GM19438 (cell line): Measurements from ENCODE around the gene PPARG.
"Not testable (repeated sequence)": the region's sequence is repeated elsewhere in the genome, so short reads cannot be mapped to it uniquely, and the experiment has no call there.

Experiments used
- ATAC-seq: cut with Tn5 transposase; IDR thresholded peaks from one replicate; pipeline ENCODE4 v1.9.1; 2021; ENCODE audit warnings: low read depth; ENCODE audit not compliant: unreplicated experiment

The PPARG gene

DNA sequence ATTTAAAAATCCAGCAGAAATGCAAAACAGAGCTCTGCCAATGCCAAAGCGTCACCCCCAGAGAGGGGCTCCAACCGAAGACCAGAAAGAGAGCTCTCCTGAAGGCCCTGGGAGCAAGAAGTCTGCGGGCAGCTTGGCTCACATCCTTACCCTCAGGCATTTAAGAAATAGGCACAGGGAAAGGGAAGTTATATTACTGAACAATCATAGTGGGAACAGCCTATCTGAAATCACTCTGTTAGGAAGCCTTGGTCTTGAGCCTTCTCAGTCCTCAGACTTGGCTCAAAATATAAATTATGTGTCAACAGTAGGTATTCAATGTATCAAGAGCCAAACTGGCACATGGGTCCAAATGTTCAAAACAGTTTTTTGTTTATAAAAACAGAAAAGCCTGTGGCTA, 10.3 kb upstream of the PPARG start:
- no peak for ATAC-seq

DNA sequence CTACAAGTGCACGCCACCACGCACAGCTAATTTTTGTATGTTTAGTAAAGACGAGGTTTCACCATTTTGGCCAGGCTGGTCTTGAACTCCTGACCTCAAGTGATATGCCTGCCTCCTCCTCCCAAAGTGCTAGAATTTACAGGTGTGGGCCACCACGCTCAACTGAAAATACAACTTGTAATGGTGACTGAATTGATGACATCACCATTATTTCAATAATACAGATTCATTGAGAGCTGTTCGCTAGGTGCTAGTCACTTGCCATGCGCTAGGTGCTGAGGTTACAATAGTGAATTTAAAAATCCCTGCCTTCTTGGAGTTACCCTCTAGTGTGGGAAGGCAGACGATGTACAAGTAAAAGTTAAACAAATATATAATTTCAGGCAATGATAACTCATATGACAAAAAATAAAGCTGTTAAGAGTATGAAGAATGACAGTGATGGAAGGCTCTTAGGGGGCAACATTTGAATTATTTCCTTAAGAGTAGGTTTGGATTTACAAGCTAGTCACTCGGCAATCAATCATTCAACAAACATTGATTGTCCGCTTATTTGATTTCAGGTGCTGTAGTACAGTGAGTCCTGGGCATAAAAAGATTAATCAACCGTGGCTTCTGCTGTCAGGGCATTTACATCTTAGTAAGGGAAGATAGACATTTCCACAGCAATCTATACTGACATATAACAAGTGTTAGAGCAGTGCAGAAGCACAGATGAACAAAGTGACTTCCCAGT, 9.1 kb upstream of the PPARG start:
- ATAC-seq, result no peak

DNA sequence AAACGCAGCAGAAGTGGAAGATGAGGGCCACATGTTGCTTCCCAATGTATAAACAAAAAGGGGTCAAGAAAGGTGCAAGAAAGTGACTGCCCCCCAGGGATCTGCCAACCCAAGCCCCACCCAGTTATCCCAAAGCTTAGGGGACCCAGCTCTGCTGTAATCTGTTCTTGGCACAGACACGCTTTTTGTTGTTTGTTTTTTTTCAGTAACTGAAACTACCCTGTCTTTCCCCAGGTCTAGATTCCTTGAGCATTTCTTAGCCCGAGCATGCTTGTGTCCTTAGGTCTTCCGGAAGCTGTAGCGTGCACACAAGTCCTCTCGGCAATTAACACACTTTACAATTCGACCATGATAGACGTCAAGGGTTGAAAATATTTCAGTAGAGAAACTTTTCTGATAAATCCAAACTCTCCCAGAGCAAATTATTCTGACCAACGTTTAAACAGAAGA, 8.5 kb upstream of the PPARG start:
- ATAC-seq, result no peak

GRCh38 chr3:12284591-12284990, 4.3 kb upstream of the PPARG start:
- ATAC-seq, result no peak

DNA sequence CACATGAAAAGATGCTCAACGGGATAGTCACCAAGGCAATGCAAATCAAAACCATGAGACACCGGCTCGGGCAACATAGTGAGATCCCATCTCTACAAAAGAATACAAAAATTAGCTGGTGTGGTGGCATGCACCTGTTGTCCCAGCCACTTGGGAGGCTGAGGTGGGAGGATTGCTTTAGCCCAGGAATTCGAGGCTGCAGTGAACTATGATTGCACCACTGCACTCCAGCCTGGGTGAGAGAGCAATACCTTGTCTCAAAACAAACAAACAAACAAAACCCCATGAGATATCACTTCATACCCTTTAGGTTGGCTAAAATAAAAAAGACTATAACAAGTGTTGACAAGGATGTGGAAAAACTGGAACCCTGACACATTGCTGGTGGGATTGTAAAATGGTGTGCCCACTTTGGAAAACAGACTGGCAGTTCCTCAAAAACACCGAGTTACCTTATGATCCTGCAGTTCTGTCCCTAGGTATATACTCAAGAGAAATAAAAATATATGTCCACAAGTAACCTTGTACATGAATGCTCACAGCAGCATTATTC, 3.8 kb upstream of the PPARG start:
- ATAC-seq, result no peak

DNA sequence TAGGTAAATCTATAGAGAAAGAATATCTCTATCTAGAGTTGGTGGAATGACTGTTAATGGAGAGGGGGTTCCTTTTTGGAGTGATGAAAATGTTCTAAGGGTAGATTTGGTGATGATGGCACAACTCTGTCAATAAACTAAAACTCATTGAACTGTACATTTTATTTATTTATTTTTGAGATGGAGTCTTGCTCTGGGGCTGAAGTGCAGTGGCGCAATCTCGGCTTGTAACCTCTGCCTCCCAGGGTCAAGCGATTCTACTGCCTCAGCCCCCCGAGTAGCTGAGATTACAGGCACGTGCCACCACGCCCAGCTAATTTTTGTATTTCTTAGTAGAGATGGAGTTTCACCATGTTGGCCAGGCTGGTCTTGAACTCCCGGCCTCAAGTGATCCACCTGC, 3.1 kb upstream of the PPARG start:
- ATAC-seq, result not testable (repeated sequence)

GRCh38 chr3:12286504-12286903, 2.4 kb upstream of the PPARG start:
- ATAC-seq, result no peak

GRCh38 chr3:12286927-12287726, 1.7 kb upstream of the PPARG start:
- ATAC-seq, result no peak

- ATAC-seq, result no peak
Observed at GRCh38 chr3:12287727-12288181, 1.1 kb upstream of the PPARG start.

DNA sequence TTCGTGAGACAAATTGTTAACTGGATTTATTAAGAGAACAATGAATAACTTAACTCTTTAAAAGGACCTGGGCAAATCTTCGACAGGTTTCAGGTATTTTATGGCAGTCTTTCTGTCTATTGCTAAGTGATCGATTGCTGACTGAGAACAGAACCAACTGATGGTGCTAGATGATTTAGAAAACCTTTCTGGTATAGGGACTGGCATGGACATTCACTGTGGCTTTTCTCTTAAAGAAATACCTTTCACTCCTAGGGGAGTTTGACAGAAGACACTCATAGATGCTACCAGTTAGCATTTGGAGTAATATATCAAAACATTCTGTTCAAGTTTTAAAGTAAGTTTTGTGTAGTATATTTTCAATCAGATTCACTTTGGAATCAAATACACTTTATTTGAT, 654 bp downstream of the PPARG start:
- no peak for ATAC-seq

DNA sequence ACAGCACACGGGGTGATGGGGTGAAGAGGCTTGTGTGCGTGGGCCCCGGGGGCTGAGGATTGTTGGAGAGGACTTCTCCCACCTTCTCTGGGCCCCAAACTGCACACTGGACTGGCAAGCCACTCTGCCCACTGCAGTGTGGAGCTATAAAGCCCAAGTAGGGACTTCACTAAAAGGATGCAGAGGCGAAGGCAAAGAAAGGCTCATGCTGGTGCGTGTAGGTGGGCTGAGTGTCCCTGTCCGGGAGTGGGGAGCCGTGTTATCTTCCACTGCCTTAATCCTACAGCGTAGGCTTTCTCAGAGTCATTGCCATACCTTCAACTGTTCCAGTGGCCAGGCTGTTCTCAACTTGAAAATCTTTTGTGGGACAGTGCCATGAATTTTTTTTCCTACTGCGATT, 3.9 kb downstream of the PPARG start:
- no peak for ATAC-seq

- ATAC-seq, result no peak
Observed at GRCh38 chr3:12294885-12295580, 6.2 kb downstream of the PPARG start.

DNA sequence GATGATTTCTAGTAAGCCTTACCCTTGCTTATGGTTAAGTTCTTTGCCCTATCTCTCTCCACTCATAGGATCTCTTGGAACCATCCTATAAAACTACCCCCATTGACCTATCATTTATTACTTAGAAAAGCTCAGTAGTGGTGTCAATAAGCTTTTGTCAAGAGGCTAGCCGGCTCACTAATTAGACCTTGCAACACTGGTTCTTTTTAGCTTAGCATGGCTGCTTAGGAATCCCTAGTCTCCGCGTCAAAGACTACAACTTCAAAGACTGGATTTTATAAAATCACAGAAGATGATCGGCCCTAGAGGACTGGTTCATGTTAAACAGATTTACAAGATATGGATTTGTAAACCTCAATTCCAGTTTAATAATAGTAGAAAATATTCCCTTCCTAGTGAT, 7.6 kb downstream of the PPARG start:
- no peak for ATAC-seq

DNA sequence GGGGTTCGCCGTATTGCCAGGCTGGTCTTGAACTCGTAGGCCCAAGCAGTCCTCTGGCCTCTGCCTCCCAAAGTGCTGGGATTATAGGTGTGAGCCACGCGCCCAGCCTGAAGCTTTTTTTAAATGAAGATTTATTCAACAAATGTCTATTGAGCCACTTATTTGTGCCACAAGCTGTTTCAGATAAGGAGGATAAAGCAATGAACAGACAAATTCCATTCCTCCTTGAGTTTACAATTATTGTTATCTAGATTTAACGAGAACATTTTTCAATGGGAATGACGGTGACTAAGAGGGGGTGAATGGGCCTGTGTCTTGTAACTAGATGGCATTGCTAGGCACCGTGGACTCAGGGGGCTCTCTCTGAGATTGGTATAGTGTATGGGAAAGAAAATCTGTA, 10.2 kb downstream of the PPARG start:
- no peak for ATAC-seq

DNA sequence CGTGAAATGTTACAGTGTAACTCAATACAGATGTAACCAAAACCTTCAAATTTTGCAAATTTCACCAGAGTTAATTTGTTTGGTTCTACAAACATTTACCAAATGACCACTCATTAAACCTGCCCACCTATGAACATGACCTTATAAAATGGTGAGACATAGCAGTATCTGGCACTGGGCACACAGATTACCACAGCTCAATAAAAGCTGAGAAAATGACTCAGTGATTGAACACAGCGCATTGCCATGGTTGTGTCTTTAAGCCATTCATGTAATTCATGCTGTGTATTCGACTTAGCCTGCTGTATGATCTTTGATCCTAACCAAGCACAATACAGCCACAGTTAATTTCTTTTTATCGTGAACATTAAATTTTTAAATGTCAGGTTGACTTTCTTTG, 11.3 kb downstream of the PPARG start:
- no peak for ATAC-seq

- no peak for ATAC-seq
Observed at GRCh38 chr3:12301031-12301430, 12.2 kb downstream of the PPARG start.

- ATAC-seq, result no peak
Observed at GRCh38 chr3:12301513-12301912, 12.6 kb downstream of the PPARG start.

DNA sequence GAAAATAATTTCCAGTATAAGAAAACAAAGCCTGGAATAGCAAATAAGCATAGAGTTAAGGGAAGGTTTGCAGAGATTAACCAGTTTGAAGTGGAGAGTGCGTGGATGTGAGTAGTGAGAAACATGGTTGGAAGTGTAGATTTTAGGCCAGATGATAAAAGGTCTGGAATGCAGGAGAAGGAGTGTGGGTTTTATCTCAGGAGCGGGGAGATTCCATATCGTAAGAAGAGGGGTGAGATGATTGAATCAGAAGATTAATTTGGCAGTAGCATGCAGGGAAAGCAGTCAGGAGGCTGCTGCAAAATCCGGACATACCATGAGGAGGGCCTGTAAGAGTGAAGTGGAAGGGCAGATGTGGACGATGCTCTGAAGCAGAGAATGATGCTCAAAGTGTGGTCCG, 13.7 kb downstream of the PPARG start:
- no peak for ATAC-seq

GRCh38 chr3:12303534-12303933, 14.7 kb downstream of the PPARG start:
- ATAC-seq, result no peak

GRCh38 chr3:12303993-12304392, 15.1 kb downstream of the PPARG start:
- ATAC-seq, result no peak

DNA sequence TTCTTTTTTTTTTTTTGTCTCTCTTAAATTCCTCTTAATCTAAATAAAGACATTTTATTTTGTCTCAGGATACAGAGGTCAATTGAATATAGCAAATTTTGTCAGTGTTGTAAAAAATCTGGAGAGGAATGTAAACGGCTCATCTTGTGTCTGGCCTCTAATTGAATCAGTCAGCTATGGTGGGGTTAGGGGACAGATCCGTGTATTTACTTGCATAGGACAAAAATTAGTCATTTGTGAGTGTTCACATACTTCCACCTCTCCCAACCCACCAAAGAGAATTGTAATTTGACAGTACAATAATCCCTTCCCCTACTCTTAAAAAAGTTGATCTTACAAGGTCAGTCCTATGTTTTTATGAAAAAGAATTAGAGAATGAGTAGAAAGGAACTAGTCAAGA, 18.3 kb downstream of the PPARG start:
- ATAC-seq, result no peak
